Activated CD4-positive, alpha-beta T cell treated with anti-CD3 and anti-CD28 coated beads, Interleukin-2, Interleukin-4, amounts not matched to agents 100 ng/mL and 50 ng/mL, durations not matched to agents 16 hours and 8 hours (primary cell): ENCODE results near the gene CYP4F3.
"Not testable (repeated sequence)": the region's sequence is repeated elsewhere in the genome, so short reads cannot be mapped to it uniquely, and the experiment has no call there.

ENCODE experiments used
- DNase-seq: peaks from one replicate; pipeline ENCODE4 v3.0.0-alpha.2; 2020; ENCODE audit warnings: low spot score

Gene CYP4F3

GRCh38 chr19:15629003-15629880 lies 11.5 kb upstream of the CYP4F3 start:
- DNase-seq = peak; percentile 85

- DNase-seq = no peak
Observed at GRCh38 chr19:15631817-15632216, 8.9 kb upstream of the CYP4F3 start.

- no peak for DNase-seq
Observed at GRCh38 chr19:15633082-15633835, 7.4 kb upstream of the CYP4F3 start.

- no peak for DNase-seq
Observed at GRCh38 chr19:15634105-15634504, 6.6 kb upstream of the CYP4F3 start.

GRCh38 chr19:15635016-15635805 lies 5.5 kb upstream of the CYP4F3 start:
- no peak for DNase-seq

DNA sequence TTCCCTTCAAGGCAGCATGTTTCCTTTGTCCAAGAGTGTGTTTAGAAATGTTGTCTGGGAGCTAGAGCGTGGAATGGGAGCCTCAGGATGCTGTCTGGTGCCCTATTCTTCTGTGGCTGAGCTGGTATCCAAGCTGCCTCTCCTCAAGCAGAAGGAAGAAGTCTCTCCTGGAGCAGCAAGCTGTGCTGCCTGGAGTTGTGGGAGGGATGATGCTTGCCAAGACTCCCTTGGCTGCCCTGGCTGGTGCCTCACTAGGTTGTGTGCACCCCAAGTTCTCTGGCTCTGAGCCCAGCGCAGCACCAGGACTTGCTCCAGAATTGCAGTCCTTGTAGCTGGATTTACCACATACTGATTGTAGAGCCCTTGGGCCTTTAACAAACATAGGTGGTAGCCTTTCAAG lies 4.7 kb upstream of the CYP4F3 start:
- no peak for DNase-seq

GRCh38 chr19:15639596-15639995 lies 1.1 kb upstream of the CYP4F3 start:
- DNase-seq = no peak

DNA sequence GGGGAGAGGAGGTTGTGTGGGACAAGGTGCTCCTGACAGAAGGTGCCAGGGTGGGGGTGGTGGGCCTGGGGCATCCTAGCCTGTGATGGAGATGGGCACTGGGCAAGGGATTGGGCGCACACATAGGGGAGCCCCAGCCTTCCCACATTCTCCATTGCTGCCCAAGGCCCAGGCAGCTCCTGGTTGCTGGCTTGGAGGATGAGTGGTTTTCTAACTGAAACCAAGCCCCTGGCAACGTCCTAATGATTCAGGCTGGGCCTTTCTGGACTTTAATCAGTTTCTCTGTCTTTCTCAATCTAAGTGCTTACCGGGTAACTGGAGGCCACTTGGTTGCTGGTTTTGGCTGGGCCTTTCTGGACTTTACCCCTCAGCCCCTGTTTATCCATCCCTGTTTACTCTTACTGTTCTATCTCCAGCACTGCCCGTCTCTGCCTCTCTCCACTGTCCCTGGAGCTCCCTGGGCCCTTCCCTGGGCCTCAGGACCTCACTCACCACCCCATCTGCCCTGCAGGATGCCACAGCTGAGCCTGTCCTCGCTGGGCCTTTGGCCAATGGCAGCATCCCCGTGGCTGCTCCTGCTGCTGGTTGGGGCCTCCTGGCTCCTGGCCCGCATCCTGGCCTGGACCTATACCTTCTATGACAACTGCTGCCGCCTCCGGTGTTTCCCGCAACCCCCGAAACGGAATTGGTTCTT lies 354 bp downstream of the CYP4F3 start:
- no peak for DNase-seq

- no peak for DNase-seq
Observed at GRCh38 chr19:15641901-15642491, 1.3 kb downstream of the CYP4F3 start.

DNA sequence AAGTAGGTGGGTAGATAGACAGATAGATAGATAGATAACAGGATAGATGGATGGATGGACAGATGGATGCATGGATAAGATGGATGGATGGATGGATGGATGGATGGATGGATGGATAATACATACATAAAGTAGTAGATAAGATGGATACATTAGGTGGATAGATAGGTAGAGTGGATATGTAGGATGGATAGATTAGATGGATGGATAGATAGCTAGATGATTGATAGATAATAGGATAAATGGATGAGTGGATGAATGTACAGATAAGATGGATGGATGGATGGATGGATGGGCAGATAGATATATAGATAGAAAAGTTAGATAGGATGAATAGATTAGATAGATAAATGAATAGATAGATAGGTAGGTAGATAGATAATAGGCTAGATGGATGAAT lies 2.1 kb downstream of the CYP4F3 start:
- DNase-seq = no peak

DNA sequence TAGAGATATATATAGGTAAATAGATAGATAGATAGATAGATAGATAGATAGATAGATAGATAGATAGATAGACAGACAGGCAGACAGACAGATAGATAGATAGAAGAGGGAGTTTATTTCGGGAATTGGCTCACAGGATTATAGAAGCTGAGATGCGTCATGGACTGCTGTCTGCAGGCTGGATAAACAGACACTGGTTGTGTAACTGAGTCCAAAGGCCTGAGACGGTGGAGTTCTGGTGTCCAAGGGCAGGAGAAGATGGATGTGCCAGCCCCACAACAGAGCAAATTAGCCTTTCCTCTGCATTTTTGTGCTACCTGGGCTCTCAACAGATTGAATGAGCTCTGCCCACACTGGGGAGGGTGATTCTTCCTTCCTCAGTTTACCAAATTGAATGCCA lies 2.7 kb downstream of the CYP4F3 start:
- no peak for DNase-seq

GRCh38 chr19:15644066-15644741 lies 3.5 kb downstream of the CYP4F3 start:
- no peak for DNase-seq

- DNase-seq = no peak
Observed at GRCh38 chr19:15644816-15645215, 4.1 kb downstream of the CYP4F3 start.

- DNase-seq = no peak
Observed at GRCh38 chr19:15649526-15649925, 8.8 kb downstream of the CYP4F3 start.

DNA sequence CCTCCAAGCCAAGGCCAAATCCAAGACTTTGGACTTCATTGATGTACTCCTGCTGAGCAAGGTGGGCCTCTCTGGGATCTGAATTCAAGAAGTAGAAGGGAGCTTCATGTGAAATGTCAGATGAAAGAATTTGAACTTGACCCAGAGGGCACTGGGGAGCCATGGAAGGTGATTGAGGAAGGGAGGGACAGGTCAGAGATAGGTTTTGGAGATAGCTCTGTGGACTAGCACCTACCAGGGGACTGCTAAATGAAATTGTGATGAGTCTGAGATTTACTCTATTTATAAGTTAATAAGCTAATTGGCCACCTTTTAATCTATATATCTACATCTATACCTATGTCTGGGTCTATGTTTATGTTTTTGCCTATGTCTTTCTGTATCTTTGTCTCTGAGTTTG lies 9.4 kb downstream of the CYP4F3 start:
- not testable (repeated sequence) for DNase-seq

DNA sequence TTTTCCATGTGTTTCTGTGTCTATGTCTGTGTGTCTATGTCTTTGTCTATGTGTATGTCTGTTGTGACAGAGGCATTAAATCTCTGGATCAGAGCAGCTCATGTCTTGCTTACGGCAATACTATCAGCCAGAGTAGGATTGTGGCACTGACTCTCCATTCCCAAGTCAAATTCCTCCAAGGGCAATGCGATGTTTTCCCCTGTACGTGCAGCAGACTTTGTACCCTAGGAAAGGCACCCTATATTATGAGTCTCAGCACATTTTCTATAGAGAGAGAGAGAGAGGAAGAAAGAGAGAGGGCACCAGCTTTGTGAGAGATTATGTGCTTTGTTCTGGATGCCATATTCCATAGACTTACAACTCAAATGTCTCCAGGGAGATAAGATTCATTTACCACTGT lies 11.1 kb downstream of the CYP4F3 start:
- no peak for DNase-seq

DNA sequence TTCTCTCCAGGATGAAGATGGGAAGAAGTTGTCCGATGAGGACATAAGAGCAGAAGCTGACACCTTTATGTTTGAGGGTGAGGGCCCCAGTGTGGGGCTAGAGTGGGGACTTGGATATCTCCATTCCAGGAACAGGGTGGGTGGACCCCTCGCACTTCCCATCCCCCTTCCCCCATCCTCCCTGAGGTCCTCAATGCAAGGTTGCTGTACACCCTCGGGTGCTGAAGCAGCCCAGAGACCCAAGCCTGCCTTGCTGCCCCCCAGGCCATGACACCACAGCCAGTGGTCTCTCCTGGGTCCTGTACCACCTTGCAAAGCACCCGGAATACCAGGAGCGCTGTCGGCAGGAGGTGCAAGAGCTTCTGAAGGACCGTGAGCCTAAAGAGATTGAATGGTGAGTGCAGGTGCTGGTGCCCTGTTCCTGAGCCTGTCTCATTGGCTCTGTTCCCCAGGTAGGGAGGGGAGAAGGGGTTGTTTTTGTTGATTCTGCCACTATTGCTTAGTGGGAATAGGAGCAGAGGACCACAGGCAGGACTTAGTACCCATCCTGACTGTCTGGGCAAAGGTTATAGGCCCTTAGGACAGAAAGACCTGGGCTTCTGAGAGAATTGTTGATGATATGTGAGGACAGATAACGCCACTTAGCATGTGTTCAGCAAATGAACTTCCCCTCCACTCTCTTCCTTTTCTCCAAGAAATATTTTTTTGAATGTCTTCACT lies 12.0 kb downstream of the CYP4F3 start:
- DNase-seq = no peak

DNA sequence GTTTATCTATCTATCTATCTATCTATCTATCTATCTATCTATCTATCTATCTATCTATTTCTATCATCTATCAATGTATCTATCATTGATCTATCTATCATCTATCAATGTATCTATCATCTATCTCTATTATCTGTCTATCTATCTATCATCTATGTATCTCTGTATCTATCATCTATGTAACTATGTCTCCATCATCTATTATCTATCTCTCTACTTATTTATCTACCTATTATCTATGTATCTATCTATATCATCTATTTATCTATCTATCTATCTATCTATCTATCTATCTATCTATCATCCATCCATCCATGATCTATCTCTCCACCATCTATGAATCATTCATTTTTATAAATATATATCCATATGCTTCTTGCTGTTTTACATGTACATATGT lies 15.8 kb downstream of the CYP4F3 start:
- no peak for DNase-seq

- no peak for DNase-seq
Observed at GRCh38 chr19:15663247-15663646, 22.6 kb downstream of the CYP4F3 start.

- no peak for DNase-seq
Observed at GRCh38 chr19:15666186-15666585, 25.5 kb downstream of the CYP4F3 start.
